ENCODE measurements around the gene MRPL41. TPM values are rescaled to one million over a fixed set of nuclear protein-coding genes. Genes with fewer than 3 reads are reported as not detected.
"Not testable (repeated sequence)": the region's sequence is repeated elsewhere in the genome, so short reads cannot be mapped to it uniquely, and the experiment has no call there.

MRPL41 gene
- total and polyA plus RNA-seq, 2 experiments from 2014 or later: 42.9 to 97.6 TPM

DNA sequence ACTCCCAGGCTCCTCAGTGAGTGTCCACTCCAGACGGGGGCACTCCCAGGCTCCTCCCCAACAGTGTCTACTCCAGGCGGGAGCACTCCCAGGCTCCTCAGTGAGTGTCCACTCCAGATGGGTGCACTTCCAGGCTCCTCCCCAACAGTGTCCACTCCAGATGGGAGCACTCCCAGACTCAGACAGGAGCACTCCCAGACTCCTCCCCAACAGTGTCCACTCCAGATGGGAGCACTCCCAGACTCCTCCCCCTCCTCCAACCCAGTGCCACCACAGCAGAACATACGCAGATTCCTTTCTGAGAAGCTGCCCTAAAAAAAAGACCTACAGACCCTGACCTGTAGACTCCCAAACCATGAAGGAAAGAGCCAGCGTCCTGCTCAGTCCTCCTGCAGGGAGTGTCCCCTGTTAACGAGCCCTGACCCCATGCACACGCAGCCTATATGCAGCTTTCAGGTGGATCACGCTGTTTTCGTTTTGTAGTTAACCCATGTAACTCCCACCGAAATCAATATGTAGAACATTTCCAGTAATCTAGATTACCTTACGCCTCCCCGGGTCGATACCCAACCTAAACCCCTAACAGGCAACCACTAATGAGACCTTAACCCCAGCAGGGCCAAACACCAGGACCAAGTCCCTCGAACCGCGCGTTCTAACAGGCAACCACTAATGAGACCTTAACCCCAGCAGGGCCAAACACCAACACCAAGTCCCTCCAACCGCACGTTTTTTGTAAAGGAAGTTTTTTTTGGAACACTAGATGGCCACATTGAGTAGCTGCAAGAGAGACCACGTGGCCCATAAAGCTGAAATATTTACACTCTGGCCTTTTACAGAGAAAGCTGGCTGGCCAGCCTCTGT is 17.2 kb upstream of the MRPL41 start:
- H3K79me2 ChIP-seq (ENCODE audit: insufficient read depth): no peaks in the 10 kb centered on the region
- WGBS, 2 experiments (ENCODE audit: low coverage in 1 of 2, low lambda C conversion rate in 2 of 2, missing lambda C conversion rate in 2 of 2): 37 to 39% methylated on average over 19 of the region's 19 CpGs
- H3K27me3 ChIP-seq (replicated peaks; ENCODE audit: insufficient read depth): no peaks in the 10 kb centered on the region
- no peak overlapping the region for H3K27ac ChIP-seq
- H3F3A ChIP-seq (ENCODE audit: insufficient read depth): no peaks in the 10 kb centered on the region
- no peaks in the 10 kb centered on the region for H4K20me1 ChIP-seq (ENCODE audit: insufficient read depth)
- H3K9ac ChIP-seq: no peak overlapping the region
- no peaks in the 10 kb centered on the region for H3K9me2 ChIP-seq (ENCODE audit: insufficient read depth)
- 0 out of 2 replicates have a peak overlapping the region, but pooled peaks have one; percentile 24 for H3K4me3 ChIP-seq
- no peak for TF ChIP-seq EZH2 (IDR thresholded peaks at IDR 0.05; ENCODE audit: insufficient read depth, poor library complexity, severe bottlenecking)
- H3K9me3 ChIP-seq (ENCODE audit: low read depth): no peaks in the 10 kb centered on the region
- no peaks in the 10 kb centered on the region for H3K4me1 ChIP-seq (ENCODE audit: insufficient read depth)
- H2AFZ ChIP-seq: peak overlapping the region; percentile 35
- peak; percentile 82 for DNase-seq
- in situ Hi-C loops (cut with MboI): no loop called here
- H3K4me2 ChIP-seq (ENCODE audit: unreplicated experiment): no peak overlapping the region
- no peaks in the 10 kb centered on the region for H3K36me3 ChIP-seq (ENCODE audit: low read depth)

DNA sequence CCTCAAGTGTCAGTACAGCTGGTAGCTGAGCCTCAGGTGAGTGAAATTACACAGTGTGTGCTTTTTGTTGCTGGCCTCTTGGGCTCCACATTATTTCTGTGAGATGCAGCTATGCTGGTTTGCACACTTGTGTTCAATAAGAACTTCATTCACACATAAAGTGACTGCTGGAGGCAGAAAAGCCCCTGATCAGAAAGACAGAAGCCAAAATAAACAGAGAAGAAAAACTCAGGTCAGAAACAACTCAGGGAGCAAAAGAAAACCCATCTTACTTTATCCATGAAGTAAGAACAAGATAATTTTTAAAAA is 16.6 kb upstream of the MRPL41 start:
- TF ChIP-seq EZH2phosphoT487 (IDR thresholded peaks at IDR 0.05; ENCODE audit: insufficient read depth, low read depth) (no peak), EZH2 (IDR thresholded peaks at IDR 0.05; ENCODE audit: insufficient read depth, poor library complexity, severe bottlenecking) (no peak)
- peak overlapping the region; percentile 35 for H2AFZ ChIP-seq
- no peak overlapping the region for H3K4me3 ChIP-seq
- no peaks in the 10 kb centered on the region for H3K4me1 ChIP-seq (ENCODE audit: insufficient read depth)
- in situ Hi-C loops (cut with MboI): no loop called here
- no peak overlapping the region for H3K27ac ChIP-seq
- no peaks in the 10 kb centered on the region for H4K20me1 ChIP-seq (ENCODE audit: insufficient read depth)
- H3K4me2 ChIP-seq (ENCODE audit: unreplicated experiment): no peak overlapping the region
- H3K36me3 ChIP-seq (ENCODE audit: low read depth): no peaks in the 10 kb centered on the region
- H3F3A ChIP-seq (ENCODE audit: insufficient read depth): no peaks in the 10 kb centered on the region
- H3K9me2 ChIP-seq (ENCODE audit: insufficient read depth): no peaks in the 10 kb centered on the region
- no peaks in the 10 kb centered on the region for H3K27me3 ChIP-seq (replicated peaks; ENCODE audit: insufficient read depth)
- no peaks in the 10 kb centered on the region for H3K9me3 ChIP-seq (ENCODE audit: low read depth)
- DNase-seq: no peak
- no peaks in the 10 kb centered on the region for H3K79me2 ChIP-seq (ENCODE audit: insufficient read depth)
- no peak overlapping the region for H3K9ac ChIP-seq

GRCh38 chr9:137536594-137537131 is 15.0 kb upstream of the MRPL41 start:
- H3F3A ChIP-seq (ENCODE audit: insufficient read depth); H3K4me2 ChIP-seq (ENCODE audit: unreplicated experiment); H3K9me3 ChIP-seq (ENCODE audit: low read depth); H3K27me3 ChIP-seq (replicated peaks; ENCODE audit: insufficient read depth); H2AFZ ChIP-seq; H3K4me1 ChIP-seq (ENCODE audit: insufficient read depth); DNase-seq; H3K4me3 ChIP-seq; in situ Hi-C loops (cut with MboI); H4K20me1 ChIP-seq (ENCODE audit: insufficient read depth); H3K79me2 ChIP-seq (ENCODE audit: insufficient read depth); H3K36me3 ChIP-seq (ENCODE audit: low read depth); H3K27ac ChIP-seq; H3K9me2 ChIP-seq (ENCODE audit: insufficient read depth); H3K9ac ChIP-seq: not testable (repeated sequence)
- 81 to 86% methylated on average over 11 to 16 of the region's 16 CpGs for WGBS, 2 experiments (ENCODE audit: low coverage in 1 of 2, low lambda C conversion rate in 2 of 2, missing lambda C conversion rate in 2 of 2)

- no peaks in the 10 kb centered on the region for H3F3A ChIP-seq (ENCODE audit: insufficient read depth)
- in situ Hi-C loops (cut with MboI): no loop called here
- no peaks in the 10 kb centered on the region for H4K20me1 ChIP-seq (ENCODE audit: insufficient read depth)
- H3K9me3 ChIP-seq (ENCODE audit: low read depth): no peaks in the 10 kb centered on the region
- no peaks in the 10 kb centered on the region for H3K79me2 ChIP-seq (ENCODE audit: insufficient read depth)
- H3K4me3 ChIP-seq: no peak overlapping the region
- no peak overlapping the region for H3K27ac ChIP-seq
- no peaks in the 10 kb centered on the region for H3K9me2 ChIP-seq (ENCODE audit: insufficient read depth)
- no peak for DNase-seq
- no peaks in the 10 kb centered on the region for H3K36me3 ChIP-seq (ENCODE audit: low read depth)
- H3K27me3 ChIP-seq (replicated peaks; ENCODE audit: insufficient read depth): no peaks in the 10 kb centered on the region
- no peak overlapping the region for H3K4me2 ChIP-seq (ENCODE audit: unreplicated experiment)
- no peak overlapping the region for H3K9ac ChIP-seq
- H2AFZ ChIP-seq: no peak overlapping the region
- TF ChIP-seq EZH2 (IDR thresholded peaks at IDR 0.05; ENCODE audit: insufficient read depth, poor library complexity, severe bottlenecking): no peak
- no peak for TF ChIP-seq EZH2phosphoT487 (IDR thresholded peaks at IDR 0.05; ENCODE audit: insufficient read depth, low read depth)
- no peaks in the 10 kb centered on the region for H3K4me1 ChIP-seq (ENCODE audit: insufficient read depth)
- WGBS, 2 experiments (ENCODE audit: low coverage in 1 of 2, low lambda C conversion rate in 2 of 2, missing lambda C conversion rate in 2 of 2): 95 to 96% methylated on average over 16 of the region's 16 CpGs
These were observed 13.6 kb upstream of the MRPL41 start for GRCh38 chr9:137538058-137538457.

Data from GM23248 (cell line).